ENCODE measurements around the gene OR6B1. TPM values are rescaled to one million over a fixed set of nuclear protein-coding genes. Genes with fewer than 3 reads are reported as not detected.

Gene OR6B1
- total RNA-seq, 2 experiments from 2014 or later: not detected

Other genes starting within 250 kb of the OR6B1 start
- 1 to 10 TPM; 1.6 to 1.9 TPM for gene CTAGE6, start 242.6 kb upstream of the OR6B1 start, total RNA-seq
- gene TCAF1, start 98.1 kb upstream of the OR6B1 start, total RNA-seq: 10 to 100 TPM; 25.8 to 26.1 TPM
- gene OR2F2, start 65.1 kb upstream of the OR6B1 start, total RNA-seq: not detected
- gene OR2F1, start 45.5 kb upstream of the OR6B1 start, total RNA-seq: not detected
- gene OR2A5, start 48.6 kb downstream of the OR6B1 start, total RNA-seq: not detected
- gene OR2A25, start 69.5 kb downstream of the OR6B1 start, total RNA-seq: not detected
- not detected for gene OR2A12, start 86.0 kb downstream of the OR6B1 start, total RNA-seq
- gene OR2A2, start 109.3 kb downstream of the OR6B1 start, total RNA-seq: not detected
- not detected for gene OR2A14, start 122.9 kb downstream of the OR6B1 start, total RNA-seq
- gene CTAGE4, start 183.1 kb downstream of the OR6B1 start, total RNA-seq: 1 to 10 TPM; 3.1 to 3.6 TPM
- 1 to 10 TPM; 8.8 to 9.6 TPM for gene ARHGEF35, start 195.5 kb downstream of the OR6B1 start, total RNA-seq
- not detected for gene OR2A42, start 239.3 kb downstream of the OR6B1 start, total RNA-seq

Measured in activated CD4-positive, alpha-beta memory T cell treated with anti-CD3 and anti-CD28 coated beads for 36 hours (primary cell).